Right ventricle myocardium inferior (tissue), 1 donor: ENCODE measurements around the gene C10orf90. TPM values are rescaled to one million over a fixed set of nuclear protein-coding genes. Genes with fewer than 3 reads are reported as not detected.
A peak's percentile ranks its signal among the peaks of the same experiment; 100 is the strongest.

Experiments
- ATAC-seq: fragments of 200-7000 bp; cut with Tn5 transposase; one replicate; pipeline ENCODE4 v1.9.1; 2020; ENCODE audit warnings: mild to moderate bottlenecking, moderate library complexity
- DNase-seq: peaks from one replicate; pipeline ENCODE4 v3.0.0; 2021; ENCODE audit errors: missing footprints
- intact Hi-C: fragments of 100-400 bp; cut with DNase I; formaldehyde crosslinking; loops from one replicate; pipeline ENCODE4 v1.11.0; 2022
- total RNA-seq: library from RNA; stranded (reverse); fragmentation: NEBNext Ultra II Directional; extraction: Animal tissue kit (Norgen Biotek cat#: 25700); gene quantifications from one replicate; pipeline ENCODE4 v1.2.1, GENCODE V29; 2021
- donor health status: DM: no; HTN: yes; CAD: no; lungs with severe emphysema.

Gene C10orf90
- total RNA-seq, 1 donor from 2014 or later, result not detected

DNA sequence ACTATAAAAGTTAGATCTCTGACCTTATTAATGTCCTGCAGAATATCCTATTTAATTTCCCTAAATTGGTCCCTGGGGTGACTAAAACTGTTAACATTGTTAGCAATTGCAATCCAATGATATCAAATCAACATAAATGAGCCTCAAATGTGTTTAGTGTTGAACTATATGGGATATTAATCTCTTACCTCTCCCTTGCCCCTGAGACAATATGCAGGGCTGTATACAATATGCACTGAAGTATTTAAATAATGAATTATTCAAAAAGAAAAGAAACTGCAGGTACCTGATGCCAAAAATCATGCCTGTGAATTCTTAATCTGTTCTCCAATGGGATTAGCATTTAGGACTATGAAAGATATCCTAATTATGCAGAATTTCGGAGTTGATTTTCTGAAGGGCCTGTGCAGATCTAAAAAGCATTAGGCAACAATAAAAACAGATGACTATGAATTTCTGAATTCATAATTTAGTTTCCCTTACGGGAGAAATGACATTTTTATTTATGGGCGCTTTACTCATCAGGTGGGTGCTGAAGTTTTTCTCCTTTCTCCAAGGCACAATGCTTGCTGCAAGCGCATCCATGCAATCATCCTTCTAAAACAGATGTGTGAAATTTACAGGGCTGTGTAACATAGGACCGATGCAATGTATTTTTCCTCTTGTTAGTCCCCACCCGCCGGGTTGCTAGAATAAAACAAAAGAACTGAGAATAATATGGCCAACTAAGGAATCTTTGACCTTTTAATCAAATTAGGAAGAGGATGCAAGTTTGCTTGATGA is 5.4 kb upstream of the C10orf90 start:
- DNase-seq (no peak), ATAC-seq (no peak)
- intact Hi-C loops, result no loop called here

DNA sequence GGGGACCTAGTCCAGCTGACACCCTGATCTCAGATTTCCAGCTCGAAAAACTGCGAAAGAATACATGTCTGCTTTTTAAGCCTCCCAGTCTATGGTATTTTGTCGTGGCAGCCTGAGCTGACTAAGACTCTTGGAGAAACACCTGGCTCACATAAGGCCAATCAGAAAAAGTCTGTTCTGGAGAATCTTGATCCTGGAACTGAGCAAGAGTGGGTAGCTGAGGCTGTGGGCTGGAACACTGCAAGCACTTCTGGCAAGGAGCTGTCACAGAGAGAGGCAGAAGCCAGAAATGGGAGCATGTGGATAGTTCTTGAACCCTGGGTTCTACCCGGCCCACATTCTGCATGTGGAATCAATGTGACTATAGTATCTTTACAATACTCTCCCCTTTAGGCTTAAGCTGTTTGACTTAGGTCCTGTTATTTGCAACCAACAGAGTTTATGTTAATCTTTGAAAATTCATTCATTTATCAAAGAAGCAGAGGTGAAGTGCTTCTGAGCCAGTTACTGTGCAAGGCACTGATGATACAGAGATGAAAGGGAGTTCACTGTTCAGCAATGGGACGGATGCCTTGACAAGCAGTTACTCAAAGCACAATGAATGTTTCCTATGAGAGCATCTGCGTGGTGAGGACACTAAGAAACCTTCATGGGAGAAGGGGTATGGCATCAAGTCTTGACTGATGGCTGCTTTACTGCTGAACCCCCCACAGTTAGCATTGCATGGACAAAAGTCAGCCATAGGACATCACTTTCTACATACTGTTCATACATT is 4.4 kb upstream of the C10orf90 start:
- DNase-seq (no peak), ATAC-seq (no peak)
- intact Hi-C loops, result no loop called here

DNA sequence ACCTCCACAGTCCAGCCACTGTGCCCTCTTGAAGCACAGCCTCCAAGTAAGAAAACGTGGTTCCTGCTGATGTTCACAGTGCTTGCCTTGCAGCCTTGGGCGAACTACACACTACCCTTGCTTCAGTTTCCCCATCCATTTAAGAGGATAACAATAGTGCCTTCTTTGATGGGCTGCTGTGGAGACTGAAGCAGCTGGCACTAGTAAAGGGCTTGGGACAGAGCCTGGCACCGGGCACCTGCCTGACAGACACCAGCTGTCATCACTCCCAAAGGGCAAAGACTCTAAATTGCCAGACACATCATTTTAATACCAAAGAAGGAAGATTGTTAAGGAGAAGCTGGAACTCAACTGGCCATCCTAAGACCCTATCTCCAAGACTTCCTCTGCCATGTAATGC is 3.1 kb upstream of the C10orf90 start:
- intact Hi-C loops, result no loop called here
- no peak for DNase-seq
- ATAC-seq, result no peak

DNA sequence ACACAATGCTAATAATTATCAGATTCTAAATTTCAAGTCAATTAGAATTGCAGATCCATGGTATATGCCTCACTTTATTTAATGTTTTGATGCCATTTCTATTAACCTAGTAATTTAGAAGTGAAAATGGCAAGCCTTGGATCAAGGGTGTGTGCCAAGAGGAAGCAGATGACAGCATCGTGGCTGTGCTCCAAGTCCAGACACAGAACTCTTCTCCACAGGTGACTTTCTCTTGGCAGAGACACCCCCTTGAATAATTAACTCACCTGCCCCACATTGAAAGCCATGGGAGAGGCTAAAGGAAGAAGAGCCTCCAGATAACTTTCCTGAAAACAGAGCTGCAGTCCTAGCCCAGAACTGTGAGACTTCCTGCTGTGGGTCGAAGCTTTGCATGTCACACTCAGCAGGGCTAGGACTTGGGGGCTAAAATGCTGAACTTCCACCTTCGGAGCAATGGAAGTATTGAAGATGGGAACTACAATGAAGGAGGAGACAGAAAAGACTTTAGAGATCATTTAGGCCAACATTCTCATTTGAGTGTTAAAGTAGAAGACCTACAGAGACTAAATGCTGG is 996 bp upstream of the C10orf90 start:
- ATAC-seq, result no peak
- intact Hi-C loops, result no loop called here
- no peak for DNase-seq

DNA sequence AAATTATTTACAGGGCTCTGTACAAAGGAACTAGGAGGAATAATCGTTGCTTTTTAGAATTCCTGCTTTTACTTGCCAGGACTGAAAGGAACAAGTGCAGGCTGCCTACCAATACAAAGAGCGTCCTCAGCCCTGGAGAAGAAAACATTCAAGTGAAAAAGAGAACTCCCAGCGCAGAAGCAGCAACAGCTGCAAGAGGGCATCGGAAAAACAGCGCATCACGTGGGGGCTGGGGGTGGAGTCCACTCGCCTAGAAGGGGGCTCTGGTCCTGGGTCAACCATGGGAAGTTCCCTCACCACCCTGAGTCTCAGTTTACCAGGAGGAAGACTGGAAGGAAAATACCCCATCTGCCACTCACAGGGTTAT is 385 bp upstream of the C10orf90 start:
- DNase-seq (no peak), ATAC-seq (no peak)
- intact Hi-C loops, result no loop called here

DNA sequence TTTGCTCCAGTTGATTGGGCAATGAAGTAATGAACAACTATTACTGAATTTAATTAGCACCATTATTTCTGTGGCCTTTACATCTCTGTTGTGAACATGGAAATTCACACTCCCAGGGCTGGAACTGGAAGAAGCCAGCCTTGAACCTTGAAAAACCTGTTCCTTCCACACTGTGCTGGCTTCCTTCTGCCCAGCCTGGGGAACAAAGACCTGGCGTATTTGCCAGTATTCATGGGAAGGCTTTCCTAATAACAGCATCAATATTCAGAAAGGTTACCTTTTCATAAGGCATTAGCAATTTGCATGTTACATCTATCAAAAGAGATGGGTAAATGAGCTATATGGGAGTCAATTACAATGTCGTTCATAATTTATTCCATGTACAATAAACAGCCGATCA is 1.3 kb downstream of the C10orf90 start:
- intact Hi-C loops, result no loop called here
- no peak for DNase-seq
- ATAC-seq, result no peak

DNA sequence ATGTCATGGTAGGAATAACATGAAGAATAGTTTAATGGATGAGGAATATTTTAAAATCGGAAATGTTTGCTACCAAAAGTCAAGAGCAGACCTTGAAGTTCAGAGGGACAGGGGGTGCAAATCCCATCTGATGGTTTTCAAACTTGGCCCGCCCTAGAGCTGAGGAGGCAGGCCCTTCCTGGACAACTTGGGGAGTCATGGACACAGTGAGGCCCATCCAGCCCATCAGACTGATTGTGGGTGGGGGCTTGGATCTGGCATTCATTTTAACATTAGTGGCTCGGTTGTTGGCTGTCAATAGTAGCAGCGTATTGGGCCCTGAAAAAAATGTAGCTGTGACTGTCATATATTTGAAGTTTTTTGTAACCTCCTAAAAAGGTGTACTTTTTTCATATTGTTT is 2.0 kb downstream of the C10orf90 start:
- intact Hi-C loops, result no loop called here
- ATAC-seq (no peak), DNase-seq (no peak)

DNA sequence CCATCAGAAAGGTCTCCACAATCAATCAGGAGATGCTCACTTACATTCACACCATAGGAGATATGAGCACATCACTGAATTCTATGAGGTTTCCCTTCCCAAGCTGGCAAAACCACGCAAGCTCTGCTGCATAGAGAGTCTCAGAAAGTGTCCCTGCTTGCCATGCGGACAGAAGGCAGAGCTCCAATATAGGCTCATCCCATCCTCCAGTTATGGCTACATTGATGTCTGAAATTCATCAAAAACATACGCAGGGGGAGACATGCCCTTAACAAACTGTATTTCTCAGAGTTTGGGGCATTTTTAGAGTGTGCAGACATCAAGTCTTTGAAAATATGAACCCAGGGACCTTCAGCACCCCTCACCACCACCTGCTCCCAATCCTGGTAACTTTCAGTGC is 2.9 kb downstream of the C10orf90 start:
- DNase-seq (no peak), ATAC-seq (no peak)
- intact Hi-C loops, result no loop called here

DNA sequence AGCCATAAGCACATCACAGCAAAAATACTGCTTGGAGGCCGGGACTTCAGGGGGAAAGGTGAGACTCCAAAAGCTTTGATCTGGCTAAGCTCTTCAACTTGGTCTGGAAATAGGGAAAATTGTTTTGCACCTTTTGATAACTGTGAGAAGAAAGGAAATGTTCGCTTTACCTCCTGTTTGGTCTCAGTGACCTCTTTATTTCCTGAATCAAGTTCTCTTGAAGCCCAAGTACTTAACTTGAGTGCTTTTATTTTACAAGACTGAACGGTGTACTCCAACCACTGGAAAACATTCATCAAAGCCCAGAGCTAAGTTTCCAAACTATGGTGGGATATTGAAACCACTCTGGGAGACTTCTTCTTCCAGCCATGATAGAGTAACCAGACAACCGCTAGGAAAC is 5.3 kb downstream of the C10orf90 start:
- DNase-seq (no peak), ATAC-seq (no peak)
- intact Hi-C loops, result no loop called here

DNA sequence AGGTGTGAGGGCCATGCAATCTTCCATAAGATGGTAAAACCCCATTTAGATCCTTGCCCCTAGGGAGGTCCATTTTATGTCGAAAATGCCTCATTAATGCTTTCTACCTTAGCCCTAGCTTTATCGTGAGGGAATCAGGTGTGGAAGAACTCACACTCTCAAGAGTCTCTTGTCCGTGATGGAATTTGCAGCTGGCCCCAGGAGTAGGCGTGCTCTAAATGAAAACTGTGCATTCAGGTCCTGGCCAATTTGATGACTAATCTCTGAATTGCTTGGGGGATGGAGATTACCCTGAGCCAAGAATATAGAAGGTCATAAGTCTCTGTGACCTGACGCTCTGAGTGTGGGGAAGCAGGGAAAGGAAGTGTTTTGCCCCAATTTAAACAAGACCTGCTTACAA is 6.6 kb downstream of the C10orf90 start:
- DNase-seq (no peak), ATAC-seq (peak; percentile 71)
- intact Hi-C loops, result no loop called here

DNA sequence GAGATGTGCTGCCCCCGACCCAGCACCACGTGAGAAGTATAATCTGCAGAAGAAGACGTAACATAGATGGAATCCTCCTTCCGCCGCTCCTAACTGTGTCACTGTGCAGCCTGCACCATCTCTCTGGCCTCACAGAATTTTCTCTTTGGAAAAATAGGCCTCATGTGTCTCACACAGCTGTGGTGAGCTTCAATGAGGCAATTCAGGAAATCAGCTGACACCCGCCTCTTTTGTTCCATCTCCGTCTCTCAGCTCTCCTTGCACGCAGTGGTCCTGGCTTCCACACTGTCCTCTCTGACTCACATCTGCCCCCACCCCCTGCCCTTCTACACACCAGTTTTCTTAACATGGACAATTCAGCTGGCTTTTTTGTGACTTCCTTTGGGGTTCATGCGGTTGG is 7.2 kb downstream of the C10orf90 start:
- intact Hi-C loops, result no loop called here
- DNase-seq (peak; percentile 72), ATAC-seq (peak; percentile 94)

DNA sequence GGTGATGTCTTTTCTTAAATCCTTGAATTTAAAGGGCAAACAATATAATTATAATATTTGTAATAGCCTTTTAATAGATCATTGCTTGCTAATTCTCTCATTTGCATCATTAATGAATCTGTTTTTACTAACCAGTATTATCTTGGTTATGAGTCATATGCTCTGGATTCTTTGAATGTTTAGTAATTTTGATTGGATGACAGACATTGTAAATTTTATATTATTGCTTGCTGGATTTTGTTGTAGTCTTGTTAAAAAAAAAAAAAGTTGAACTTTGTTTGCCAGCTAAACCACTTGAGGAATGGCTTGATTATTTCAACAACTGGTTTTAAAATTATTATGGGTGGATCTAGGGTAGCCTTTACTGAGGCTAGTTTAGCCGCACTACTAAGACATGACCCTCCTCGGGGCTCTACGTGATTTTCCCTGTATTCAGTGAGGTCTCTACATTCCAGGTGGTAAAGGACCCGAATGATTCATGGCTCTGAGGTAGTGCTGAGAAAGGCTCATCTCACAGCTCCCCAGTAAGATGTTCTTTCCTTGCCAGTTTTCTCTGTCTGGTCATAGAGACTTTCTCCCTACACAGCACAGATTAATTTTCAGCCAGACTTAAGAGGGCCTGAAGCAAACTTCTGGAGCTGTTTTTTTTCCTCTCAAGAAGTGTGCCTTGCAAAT is 8.5 kb downstream of the C10orf90 start:
- peak; percentile 28 for ATAC-seq
- intact Hi-C loops, result no loop called here
- no peak for DNase-seq

DNA sequence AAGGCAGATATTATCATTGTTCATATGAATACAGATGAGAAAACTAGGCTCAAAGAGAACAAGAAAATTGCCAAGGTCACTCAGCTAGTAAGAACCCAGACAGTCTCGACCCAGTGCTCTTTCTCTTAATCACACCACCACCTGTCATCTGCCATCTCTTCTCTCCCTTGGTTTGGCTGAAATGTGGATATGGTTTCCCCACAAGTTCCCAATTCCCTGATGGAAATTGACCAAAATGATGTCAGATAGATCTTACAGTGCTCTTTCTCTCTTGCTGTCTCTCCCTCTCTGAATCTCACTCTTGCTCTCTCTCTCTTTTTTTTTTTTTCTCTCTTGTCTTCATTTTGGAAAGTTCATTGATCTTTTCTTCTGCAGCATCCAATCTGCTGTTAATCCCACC is 9.1 kb downstream of the C10orf90 start:
- ATAC-seq (no peak), DNase-seq (no peak)
- intact Hi-C loops, result no loop called here

DNA sequence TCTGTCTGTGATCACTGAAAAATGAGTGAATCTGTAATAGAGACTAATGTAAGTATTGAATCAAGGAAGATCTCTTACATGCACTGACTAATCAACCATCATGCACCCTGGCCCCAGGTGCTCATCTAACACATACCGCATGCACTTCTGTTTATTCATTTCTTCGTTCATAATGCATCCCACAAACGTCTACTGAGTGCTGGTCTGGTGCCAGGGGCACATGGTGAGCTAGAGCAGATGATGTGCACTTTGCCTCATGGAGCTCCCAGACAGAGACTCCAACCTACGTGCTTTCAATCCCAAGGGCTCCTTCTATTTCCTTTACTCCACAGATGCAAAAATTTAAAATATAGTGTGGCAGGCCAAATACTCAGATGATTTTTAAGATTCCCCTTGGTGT is 10.7 kb downstream of the C10orf90 start:
- ATAC-seq (no peak), DNase-seq (no peak)
- intact Hi-C loops, result no loop called here

DNA sequence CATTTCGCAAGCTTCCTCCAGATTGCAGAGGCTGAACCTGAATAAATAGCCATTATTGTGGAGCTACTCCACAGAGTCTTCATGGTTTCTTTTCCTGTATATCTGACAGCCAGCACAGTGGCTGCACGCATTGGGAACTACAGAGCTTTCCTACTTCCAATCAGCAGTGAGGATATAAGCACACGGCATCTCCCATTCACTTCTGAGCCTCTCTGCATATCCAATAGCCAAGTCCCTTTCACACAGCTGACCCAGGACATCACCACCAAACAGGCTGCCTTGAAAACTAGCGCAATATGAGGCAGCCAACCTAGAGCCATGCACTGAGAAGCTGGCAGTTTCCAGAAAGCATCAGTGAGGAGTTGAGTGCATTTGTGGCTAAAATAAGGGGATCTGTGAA is 11.6 kb downstream of the C10orf90 start:
- no peak for ATAC-seq
- intact Hi-C loops, result no loop called here
- DNase-seq, result no peak

DNA sequence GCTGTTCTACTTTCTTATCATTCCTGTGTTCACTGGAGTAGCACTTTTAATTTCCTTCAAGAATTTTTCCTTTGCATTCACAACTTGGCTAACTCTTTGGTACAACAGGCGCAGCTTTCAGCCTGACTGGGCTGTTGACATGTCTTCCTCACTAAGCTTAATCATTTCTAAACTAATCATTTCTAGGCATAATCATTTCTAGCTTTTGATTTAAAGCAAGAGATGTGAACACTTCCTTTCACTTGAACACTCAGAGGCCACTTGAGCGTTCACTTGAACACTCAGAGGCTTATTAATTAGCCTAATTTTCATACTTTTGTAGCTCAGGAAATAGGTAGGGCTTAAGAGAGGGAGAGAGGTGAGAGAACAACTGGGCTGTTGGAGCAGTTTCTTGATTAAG is 15.9 kb downstream of the C10orf90 start:
- intact Hi-C loops, result no loop called here
- DNase-seq (no peak), ATAC-seq (no peak)

DNA sequence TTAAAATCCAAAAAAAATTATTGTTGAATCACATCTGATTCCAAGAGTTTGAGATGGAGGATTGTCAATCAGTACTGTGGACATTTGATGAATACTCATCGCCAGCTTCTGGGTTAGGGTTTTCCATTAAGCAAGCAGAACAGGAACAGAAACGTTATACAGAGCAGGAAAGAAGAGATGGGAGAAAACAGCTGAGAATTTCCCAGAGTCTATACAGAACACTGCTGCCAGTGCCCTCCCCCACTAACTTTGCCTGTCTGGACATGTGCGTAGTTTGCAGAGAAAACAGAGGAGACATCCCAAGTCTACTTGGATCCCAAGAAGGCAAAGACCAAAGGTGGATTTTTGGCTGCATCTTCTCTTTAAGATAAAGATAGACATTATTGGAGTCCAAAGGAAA is 19.0 kb downstream of the C10orf90 start:
- DNase-seq (no peak), ATAC-seq (no peak)
- intact Hi-C loops, result no loop called here

DNA sequence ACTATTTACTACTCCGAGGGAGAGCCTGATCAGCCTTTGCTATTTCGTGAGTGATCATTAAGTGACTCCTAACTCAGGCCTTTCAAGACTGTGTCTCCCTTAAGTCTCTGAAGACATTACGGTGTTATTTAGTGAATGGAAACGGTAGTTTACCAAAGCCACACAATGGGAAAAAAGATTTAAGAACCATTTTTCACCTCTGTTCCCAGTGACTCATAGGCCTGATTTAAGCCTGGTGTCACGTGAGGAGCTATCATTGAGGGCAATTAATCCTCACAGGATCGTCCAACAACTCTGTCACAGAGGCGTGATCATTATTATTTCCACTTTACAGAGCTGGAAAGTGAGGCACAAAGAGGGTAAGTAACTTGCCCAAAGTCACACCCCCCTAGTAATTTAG is 20.3 kb downstream of the C10orf90 start:
- intact Hi-C loops, result no loop called here
- DNase-seq (no peak), ATAC-seq (no peak)

DNA sequence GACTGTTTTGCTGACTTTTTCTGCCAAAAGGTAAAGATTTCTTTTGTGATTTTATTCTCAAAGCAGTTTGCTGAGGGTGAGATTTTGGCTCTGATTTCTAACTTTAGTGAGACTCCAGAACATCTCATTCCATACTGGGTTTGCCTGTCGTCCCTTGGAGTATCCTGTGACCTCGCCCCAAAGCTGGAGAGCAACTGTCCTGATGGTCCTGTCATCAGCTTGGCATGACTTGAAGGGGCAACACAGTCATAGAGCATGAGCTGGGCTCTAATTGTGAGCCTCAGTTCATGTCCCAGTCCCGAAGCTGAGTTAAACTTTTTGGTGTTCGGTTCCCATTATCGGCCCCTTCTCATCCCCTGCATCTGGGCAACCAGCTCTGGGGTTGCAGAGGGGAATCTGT is 23.4 kb downstream of the C10orf90 start:
- DNase-seq (no peak), ATAC-seq (no peak)
- intact Hi-C loops, result no loop called here

DNA sequence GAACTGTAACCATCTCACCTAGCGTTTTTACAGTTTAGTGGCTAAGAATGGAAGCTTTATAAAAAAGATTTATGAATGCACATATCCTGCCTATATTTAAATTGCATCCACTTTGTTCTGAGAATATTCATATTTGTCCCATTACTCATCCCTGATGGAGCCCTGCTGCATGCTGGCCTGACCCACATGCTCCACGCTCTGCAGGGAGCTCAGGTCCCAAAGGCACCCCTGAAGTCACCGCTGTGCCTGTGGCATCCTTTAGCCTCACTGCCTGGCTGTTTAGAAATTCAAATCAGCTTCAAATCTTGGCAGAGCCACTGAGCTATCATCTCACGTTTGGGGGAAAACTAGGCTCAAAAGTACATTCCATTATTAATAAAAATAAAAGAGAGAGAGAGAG is 24.4 kb downstream of the C10orf90 start:
- DNase-seq, result no peak
- intact Hi-C loops, result no loop called here
- ATAC-seq, result no peak
